GM10266 (cell line): ENCODE measurements around the gene TXLNA.

ENCODE experiments used
- DNase-seq: peaks from one replicate; pipeline ENCODE4 v3.0.0; 2012; ENCODE audit errors: extremely low spot score
- CTCF ChIP-seq: IDR thresholded peaks from 2 replicates; pipeline ENCODE4 v1.5.1; 2012; ENCODE audit warnings: mild to moderate bottlenecking, low read depth; ENCODE audit not compliant: control insufficient read depth, insufficient read depth; ENCODE audit errors: missing control alignments

The TXLNA gene

GRCh38 chr1:32179193-32179442 is 357 bp upstream of the TXLNA start:
- TF ChIP-seq CTCF: no peak
- DNase-seq: no peak

GRCh38 chr1:32180186-32181060 is 948 bp downstream of the TXLNA start:
- no peak for TF ChIP-seq CTCF
- DNase-seq: peak; percentile 41

- no peak for TF ChIP-seq CTCF
Observed at GRCh38 chr1:32181065-32181464, 1.6 kb downstream of the TXLNA start.

GRCh38 chr1:32181563-32181962 is 2.1 kb downstream of the TXLNA start:
- no peak for DNase-seq
- TF ChIP-seq CTCF: no peak

More at GRCh38 chr1:32181065-32181464, 1.6 kb downstream of the TXLNA start:
- DNase-seq: no peak

- no peak for DNase-seq
- TF ChIP-seq CTCF: no peak
Observed at GRCh38 chr1:32182060-32182459, 2.6 kb downstream of the TXLNA start.

GRCh38 chr1:32184650-32185049 is 5.2 kb downstream of the TXLNA start:
- no peak for TF ChIP-seq CTCF

GRCh38 chr1:32186077-32186476 is 6.6 kb downstream of the TXLNA start:
- DNase-seq: no peak
- no peak for TF ChIP-seq CTCF

More at GRCh38 chr1:32184650-32185049, 5.2 kb downstream of the TXLNA start:
- DNase-seq: no peak
